GM18526 (cell line): ENCODE data around the gene HEXIM2.

Experiments
- POLR2A ChIP-seq: IDR thresholded peaks from 3 replicates; pipeline ENCODE4 v1.6.1; 2011; ENCODE audit not compliant: insufficient read length; ENCODE audit errors: extremely low read depth

The HEXIM2 gene

DNA sequence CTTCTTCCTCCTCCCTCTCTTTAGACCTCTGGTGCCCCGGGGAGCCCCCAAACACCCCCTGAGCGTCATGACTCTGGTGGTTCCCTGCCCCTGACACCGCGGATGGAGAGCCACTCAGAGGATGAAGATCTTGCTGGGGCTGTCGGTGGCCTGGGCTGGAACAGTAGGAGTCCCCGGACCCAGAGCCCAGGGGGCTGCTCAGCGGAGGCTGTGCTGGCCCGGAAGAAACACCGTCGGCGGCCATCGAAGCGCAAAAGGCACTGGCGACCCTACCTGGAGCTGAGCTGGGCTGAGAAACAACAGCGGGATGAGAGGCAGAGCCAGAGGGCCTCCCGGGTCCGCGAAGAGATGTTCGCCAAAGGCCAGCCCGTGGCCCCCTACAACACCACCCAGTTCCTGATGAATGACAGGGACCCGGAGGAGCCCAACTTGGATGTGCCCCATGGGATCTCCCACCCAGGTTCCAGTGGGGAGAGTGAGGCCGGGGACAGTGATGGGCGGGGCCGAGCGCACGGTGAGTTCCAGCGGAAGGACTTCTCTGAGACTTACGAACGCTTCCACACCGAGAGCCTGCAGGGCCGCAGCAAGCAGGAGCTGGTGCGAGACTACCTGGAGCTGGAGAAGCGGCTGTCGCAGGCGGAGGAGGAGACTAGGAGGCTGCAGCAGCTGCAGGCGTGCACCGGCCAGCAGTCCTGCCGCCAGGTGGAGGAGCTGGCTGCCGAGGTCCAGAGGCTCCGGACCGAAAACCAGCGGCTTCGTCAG is 7.5 kb downstream of the HEXIM2 start:
- no peak for TF ChIP-seq POLR2A

- TF ChIP-seq POLR2A: no peak
Measured at GRCh38 chr17:45170280-45170930, 8.7 kb downstream of the HEXIM2 start.

GRCh38 chr17:45170931-45171337 is 9.3 kb downstream of the HEXIM2 start:
- TF ChIP-seq POLR2A: no peak

GRCh38 chr17:45171338-45172231 is 9.9 kb downstream of the HEXIM2 start:
- TF ChIP-seq POLR2A: no peak

GRCh38 chr17:45172232-45172540 is 10.5 kb downstream of the HEXIM2 start:
- no peak for TF ChIP-seq POLR2A

DNA sequence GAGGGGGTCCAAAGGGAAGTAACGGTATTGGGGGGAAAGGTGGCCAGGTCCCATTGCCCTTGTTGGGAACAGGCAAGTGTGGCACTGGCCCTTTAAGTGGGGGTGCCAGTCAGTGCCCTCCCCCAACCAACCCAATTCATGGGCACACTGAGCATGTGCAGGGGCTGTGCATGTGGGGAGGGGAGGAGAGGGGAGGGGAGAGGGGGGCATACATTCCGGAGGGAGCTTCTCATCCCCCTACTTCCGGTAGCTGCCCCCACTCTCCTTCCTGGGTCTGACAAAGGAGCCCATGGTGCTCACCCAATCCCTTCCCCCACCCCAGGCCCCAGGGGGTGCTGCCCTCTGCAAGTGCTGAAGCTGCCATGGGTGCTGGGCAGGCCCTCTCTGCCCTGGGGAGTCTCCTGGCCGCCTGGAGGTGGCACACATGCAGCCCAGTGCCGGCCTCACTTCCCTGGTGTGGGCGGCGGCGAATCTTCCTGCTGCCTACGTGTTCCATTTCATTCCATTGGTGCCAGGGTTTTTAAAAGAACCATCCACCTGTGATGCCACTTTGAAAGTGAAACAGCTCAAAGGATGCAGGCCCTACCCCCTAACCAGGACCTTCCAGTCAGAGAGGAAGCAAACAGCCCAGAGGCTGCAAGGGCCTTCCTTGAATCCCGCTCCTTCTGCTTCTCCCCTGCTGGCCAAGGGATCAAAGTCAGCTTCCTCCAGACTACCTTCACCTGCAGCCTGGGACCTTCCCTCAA is 11.0 kb downstream of the HEXIM2 start:
- TF ChIP-seq POLR2A: peak; percentile 48

GRCh38 chr17:45175759-45176115 is 14.1 kb downstream of the HEXIM2 start:
- TF ChIP-seq POLR2A: no peak

- no peak for TF ChIP-seq POLR2A
Measured at GRCh38 chr17:45177563-45177962, 15.9 kb downstream of the HEXIM2 start.

DNA sequence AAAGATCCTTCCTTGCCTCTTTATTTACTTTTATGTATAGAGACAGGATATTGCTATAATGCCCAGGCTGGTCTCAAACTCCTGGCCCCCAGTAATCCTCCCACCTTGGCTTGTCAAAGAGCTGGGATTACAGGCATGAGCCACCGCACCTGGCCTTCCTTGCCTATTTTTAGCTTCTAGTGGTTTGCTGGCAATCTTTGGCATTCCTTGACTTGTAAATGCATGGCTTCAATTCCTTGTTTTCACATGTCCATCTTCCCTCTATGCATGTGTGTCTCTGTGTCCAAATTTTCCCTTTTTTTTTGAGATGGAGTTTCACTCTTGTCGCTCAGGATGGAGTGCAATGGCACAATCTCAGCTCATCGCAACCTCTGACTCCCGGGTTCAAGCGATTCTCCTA is 22.5 kb downstream of the HEXIM2 start:
- no peak for TF ChIP-seq POLR2A

DNA sequence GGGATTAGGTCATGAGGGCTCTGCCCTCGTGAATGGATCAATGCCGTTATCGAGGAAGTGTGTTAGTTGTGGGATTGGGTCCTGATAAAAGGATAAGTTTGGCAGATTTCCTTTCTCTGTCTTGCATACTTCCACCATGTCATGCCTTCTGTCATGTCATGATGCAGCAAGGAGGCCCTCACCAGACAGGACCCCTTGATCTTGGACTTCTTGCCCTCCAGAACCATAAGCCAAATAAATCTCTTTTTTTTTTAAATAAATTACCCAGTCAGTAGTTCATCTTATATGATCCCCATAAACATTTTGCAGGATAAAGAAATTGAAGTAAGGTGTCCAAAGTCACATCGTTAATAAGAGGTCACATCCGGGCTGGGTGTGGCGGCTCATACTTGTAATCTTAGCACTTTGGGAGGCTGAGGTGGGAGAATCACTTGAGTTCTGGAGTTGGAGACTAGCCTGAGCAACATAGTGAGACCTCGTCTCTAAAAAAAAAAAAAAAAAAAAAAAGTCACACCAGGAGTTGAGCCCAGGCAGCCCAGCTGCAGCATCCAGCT is 25.2 kb downstream of the HEXIM2 start:
- no peak for TF ChIP-seq POLR2A

GRCh38 chr17:45189009-45189408 is 27.3 kb downstream of the HEXIM2 start:
- TF ChIP-seq POLR2A: no peak

- no peak for TF ChIP-seq POLR2A
Measured at GRCh38 chr17:45190503-45191255, 29.0 kb downstream of the HEXIM2 start.

DNA sequence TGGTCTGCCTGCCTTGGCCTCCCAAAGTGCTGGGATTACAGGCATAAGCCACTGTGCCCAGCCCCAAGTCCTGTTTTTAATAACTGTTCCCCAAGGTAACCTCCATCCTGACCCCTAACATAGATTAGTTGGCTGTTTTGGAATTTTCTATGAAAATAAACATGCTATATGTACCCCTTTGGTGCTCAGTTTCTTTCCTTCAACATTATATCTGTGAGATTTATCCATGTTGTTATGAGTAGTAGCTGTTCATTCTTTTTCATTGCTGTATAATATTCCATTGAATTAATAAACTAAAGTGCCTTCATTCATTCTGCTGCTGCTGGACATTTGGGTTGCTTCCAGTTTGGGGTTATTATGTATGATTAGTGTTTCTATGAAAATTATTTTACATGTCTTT is 33.7 kb downstream of the HEXIM2 start:
- TF ChIP-seq POLR2A: no peak

DNA sequence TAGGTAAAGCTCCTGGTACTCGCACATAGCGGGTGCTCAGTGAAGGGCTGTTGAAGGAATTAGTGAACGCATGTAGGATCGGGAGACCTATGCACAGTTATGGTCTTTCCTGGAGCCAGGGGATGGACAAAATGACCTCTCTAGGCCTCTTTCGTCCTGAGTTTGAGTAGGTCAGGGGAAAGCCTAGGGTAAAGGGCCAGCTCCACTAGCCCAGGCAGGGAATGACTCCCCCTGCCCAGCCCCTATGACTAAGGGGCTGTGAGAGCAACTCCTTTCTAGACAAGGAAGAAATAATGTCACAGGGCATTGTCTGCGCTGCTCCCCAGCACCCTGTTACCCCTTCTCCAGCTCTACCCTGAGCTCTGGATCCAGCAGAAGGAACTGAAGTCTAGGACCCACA is 35.4 kb downstream of the HEXIM2 start:
- TF ChIP-seq POLR2A: no peak
